BJ (cell line): Measurements from ENCODE around the gene RRAS2. TPM values are rescaled to one million over a fixed set of nuclear protein-coding genes. Genes with fewer than 3 reads are reported as not detected.
A peak's percentile ranks its signal among the peaks of the same experiment; 100 is the strongest.

ENCODE experiments used
- CTCF ChIA-PET: fragments of 350-600 bp; formaldehyde crosslinking; extraction: SDS; loops from one replicate; lab custom pipeline; 2021; ENCODE audit warnings: antibody characterized with exemption, inconsistent platforms; lab: Yijun Ruan, JAX
- POLR2A ChIA-PET: fragments of 300-600 bp; sonication (Branson Sonifier 250); formaldehyde crosslinking; extraction: SDS; loops from one replicate; lab custom pipeline; 2021; ENCODE audit warnings: antibody characterized with exemption; lab: Charles Lee
- DNase-seq: peaks from one replicate; pipeline ENCODE4 v3.0.0-alpha.2; 2011; ENCODE audit warnings: low read depth
- H3K27me3 ChIP-seq: 2 replicates; pipeline ENCODE4 v1.6.0; 2011; ENCODE audit warnings: low read length; ENCODE audit not compliant: control insufficient read depth, insufficient read depth
- H3K36me3 ChIP-seq: 2 replicates; pipeline ENCODE4 v1.5.1; 2011; ENCODE audit warnings: low read length; ENCODE audit not compliant: control insufficient read depth, insufficient read depth
- H3K4me3 ChIP-seq: 2 replicates; pipeline ENCODE4 v1.5.1; 2011; ENCODE audit warnings: low read depth, mild to moderate bottlenecking, control low read depth, low read length
- CTCF ChIP-seq: IDR thresholded peaks from 2 replicates; pipeline ENCODE4 v1.5.1; 2011; ENCODE audit warnings: low read depth, mild to moderate bottlenecking, control low read depth, inconsistent platforms, low read length, moderate library complexity; ENCODE audit not compliant: insufficient read depth
- polyA plus RNA-seq: library from polyadenylated mRNA; depleted of rRNA; stranded (reverse); fragments of >200 nt; gene quantifications from 2 replicates; pipeline ENCODE4 v1.2.3, GENCODE V29; 2011

The RRAS2 gene
- polyA plus RNA-seq, 1 experiment: 29.1 TPM

GRCh38 chr11:14235701-14236100, 123.3 kb downstream of the RRAS2 start:
- POLR2A ChIA-PET: no interaction called here
- no peak for DNase-seq
- CTCF ChIA-PET: no interaction called here
- no peaks in the 10 kb centered on the region for H3K36me3 ChIP-seq
- peaks cover 8% of the 10 kb centered on the region for H3K27me3 ChIP-seq
- no peak for TF ChIP-seq CTCF
- H3K4me3 ChIP-seq: no peak overlapping the region

GRCh38 chr11:14234446-14234845, 124.5 kb downstream of the RRAS2 start:
- POLR2A ChIA-PET: no interaction called here
- no peak for TF ChIP-seq CTCF
- CTCF ChIA-PET: interaction anchor here (1.4 kb wide), 1 partner anchor 15 kb away, joined by 3 read pairs; no protein-coding TSS in a partner anchor
- DNase-seq: no peak
- peaks cover 9% of the 10 kb centered on the region for H3K27me3 ChIP-seq
- H3K36me3 ChIP-seq: no peaks in the 10 kb centered on the region
- no peak overlapping the region for H3K4me3 ChIP-seq

- Histone ChIP-seq H3K36me3 (no peaks in the 10 kb centered on the region), H3K27me3 (peaks cover 10% of the 10 kb centered on the region), H3K4me3 (no peak overlapping the region)
- CTCF ChIA-PET: interaction anchor here (1.0 to 1.6 kb wide), 2 partner anchors 17 to 20 kb away, joined by 3 read pairs; no protein-coding TSS in a partner anchor
- no peak for DNase-seq
- POLR2A ChIA-PET: no interaction called here
- TF ChIP-seq CTCF: peak; percentile 39
Observed at GRCh38 chr11:14232652-14233051, 126.3 kb downstream of the RRAS2 start.

- Histone ChIP-seq H3K27me3 (0 out of 2 replicates have a peak, but pooled peaks cover 3% of the 10 kb centered on the region), H3K4me3 (no peak overlapping the region), H3K36me3 (no peaks in the 10 kb centered on the region)
- no peak for DNase-seq
- no peak for TF ChIP-seq CTCF
- POLR2A ChIA-PET: no interaction called here
- CTCF ChIA-PET: interaction anchor here (0.7 kb wide), 2 partner anchors 13 to 278 kb away, joined by 3 read pairs; no protein-coding TSS in a partner anchor
Observed at GRCh38 chr11:14230407-14230806, 128.6 kb downstream of the RRAS2 start.

GRCh38 chr11:14229472-14229871, 129.5 kb downstream of the RRAS2 start:
- no peak for DNase-seq
- ChIA-PET CTCF (no interaction called here), POLR2A (no interaction called here)

More at GRCh38 chr11:14229472-14229871, 129.5 kb downstream of the RRAS2 start:
- no peaks in the 10 kb centered on the region for H3K36me3 ChIP-seq
- TF ChIP-seq CTCF: no peak
- 0 out of 2 replicates have a peak, but pooled peaks cover 3% of the 10 kb centered on the region for H3K27me3 ChIP-seq
- H3K4me3 ChIP-seq: no peak overlapping the region
